ENCODE results near the gene DNAH17.

DNAH17 gene

GRCh38 chr17:78435330-78436005, 141.7 kb downstream of the DNAH17 start:
- no peak overlapping the region for H3K4me3 Mint-ChIP-seq
- H3K36me3 Mint-ChIP-seq (ENCODE audit: low read depth) = peaks cover 3% of the 10 kb centered on the region
- H3K4me1 Mint-ChIP-seq (ENCODE audit: low read depth) = peaks cover 2% of the 10 kb centered on the region
- no peaks in the 10 kb centered on the region for H3K27me3 Mint-ChIP-seq (ENCODE audit: low read depth)
- no peaks in the 10 kb centered on the region for H3K9me3 Mint-ChIP-seq
- no peak overlapping the region for H3K27ac Mint-ChIP-seq

DNA sequence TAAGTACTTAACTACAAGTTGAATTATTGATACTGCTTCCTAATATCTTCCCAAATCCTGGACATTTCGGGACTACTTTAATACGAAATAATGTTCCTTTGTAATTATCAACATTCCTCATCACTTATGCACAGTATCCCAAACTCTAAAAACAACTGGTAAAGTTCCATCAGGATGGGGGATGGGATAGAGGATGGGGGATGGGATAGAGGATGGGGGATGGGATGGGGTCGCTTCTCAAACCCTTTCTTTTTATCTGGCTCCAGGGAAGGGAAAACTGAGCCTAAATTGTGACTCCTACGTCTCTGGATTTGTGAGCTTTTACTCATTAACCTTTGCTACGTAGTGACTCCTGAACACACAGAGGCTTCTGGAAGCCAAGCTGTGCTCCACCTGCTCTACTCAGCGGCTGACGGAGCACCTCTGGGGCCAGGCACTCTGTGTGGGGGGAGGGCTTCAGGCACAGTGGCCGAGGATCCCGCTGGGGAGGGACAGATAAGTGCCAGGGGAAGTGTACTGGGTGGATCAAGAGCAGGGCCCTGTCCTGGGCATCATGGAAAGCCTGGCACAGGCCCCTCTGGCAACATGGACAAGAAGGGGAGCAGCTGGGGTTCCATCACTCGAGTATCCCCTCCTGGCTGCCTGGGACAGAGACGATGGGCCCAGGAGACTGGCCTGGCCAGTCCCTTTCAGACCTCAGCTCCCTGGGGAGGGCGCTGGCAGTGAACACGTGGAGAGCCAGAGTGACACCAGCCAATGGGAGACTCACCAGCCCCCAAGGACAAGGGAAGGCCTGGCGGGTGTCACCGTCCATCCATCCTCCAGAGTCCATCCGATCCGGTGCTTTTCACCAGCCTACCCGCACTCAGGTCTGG, 142.5 kb downstream of the DNAH17 start:
- peaks cover 7% of the 10 kb centered on the region for H3K36me3 Mint-ChIP-seq (ENCODE audit: low read depth)
- H3K4me1 Mint-ChIP-seq (ENCODE audit: low read depth) = peaks cover 2% of the 10 kb centered on the region
- no peak overlapping the region for H3K4me3 Mint-ChIP-seq
- H3K9me3 Mint-ChIP-seq = no peaks in the 10 kb centered on the region
- H3K27ac Mint-ChIP-seq = no peak overlapping the region
- no peaks in the 10 kb centered on the region for H3K27me3 Mint-ChIP-seq (ENCODE audit: low read depth)

- H3K4me3 Mint-ChIP-seq = no peak overlapping the region
- H3K9me3 Mint-ChIP-seq = no peaks in the 10 kb centered on the region
- no peak overlapping the region for H3K27ac Mint-ChIP-seq
- peaks cover 2% of the 10 kb centered on the region for H3K4me1 Mint-ChIP-seq (ENCODE audit: low read depth)
- no peaks in the 10 kb centered on the region for H3K27me3 Mint-ChIP-seq (ENCODE audit: low read depth)
- H3K36me3 Mint-ChIP-seq (ENCODE audit: low read depth) = peaks cover 10% of the 10 kb centered on the region
Observed at GRCh38 chr17:78433780-78434335, 143.3 kb downstream of the DNAH17 start.

- Mint-ChIP-seq H3K36me3 (ENCODE audit: low read depth) (peaks cover 14% of the 10 kb centered on the region), H3K4me3 (no peak overlapping the region), H3K4me1 (ENCODE audit: low read depth) (peaks cover 2% of the 10 kb centered on the region), H3K27ac (no peak overlapping the region), H3K27me3 (ENCODE audit: low read depth) (no peaks in the 10 kb centered on the region), H3K9me3 (no peaks in the 10 kb centered on the region)
Observed at GRCh38 chr17:78433013-78433727, 144.0 kb downstream of the DNAH17 start.

DNA sequence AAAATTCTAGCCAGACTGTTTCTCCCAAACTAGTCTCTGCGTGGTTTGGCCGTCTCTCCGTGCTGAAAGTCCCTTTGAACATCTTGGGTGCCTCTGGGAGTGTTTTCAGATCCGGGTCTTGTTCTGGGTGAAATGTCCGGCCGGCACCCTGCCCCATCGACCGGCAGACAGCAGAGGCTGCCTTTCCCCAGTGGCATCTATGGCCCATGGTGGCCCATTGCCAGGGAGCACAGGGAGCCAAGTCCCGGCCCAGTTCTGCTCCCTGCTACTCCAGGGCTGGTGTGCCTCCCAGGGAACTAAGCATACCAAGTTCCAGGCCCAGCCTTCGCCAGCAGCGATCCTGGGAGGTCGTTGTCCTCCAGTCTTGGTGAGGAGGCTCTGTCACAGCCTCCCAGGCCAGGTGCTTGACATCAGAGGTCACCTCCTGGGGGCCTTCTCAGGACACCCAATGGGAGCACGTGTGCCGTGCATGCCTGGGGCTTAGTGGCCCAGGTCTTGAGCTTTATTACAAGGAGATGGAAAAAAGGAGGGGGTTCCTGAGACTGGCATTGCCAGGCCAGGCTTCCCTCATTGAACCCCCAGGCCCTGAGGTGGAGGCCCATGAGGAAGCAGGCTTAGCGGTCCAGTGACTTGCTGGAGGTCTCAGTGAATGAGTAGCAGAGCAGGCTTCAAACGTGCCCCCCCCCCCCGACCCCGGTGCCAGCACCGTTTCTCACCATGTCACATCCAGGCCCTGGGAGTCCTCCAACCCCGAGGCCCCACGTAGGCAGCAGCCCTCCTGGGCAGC, 144.8 kb downstream of the DNAH17 start:
- Mint-ChIP-seq H3K9me3 (no peaks in the 10 kb centered on the region), H3K27ac (no peak overlapping the region), H3K4me1 (ENCODE audit: low read depth) (no peaks in the 10 kb centered on the region), H3K4me3 (no peak overlapping the region), H3K27me3 (ENCODE audit: low read depth) (no peaks in the 10 kb centered on the region), H3K36me3 (ENCODE audit: low read depth) (peaks cover 15% of the 10 kb centered on the region)

- H3K36me3 Mint-ChIP-seq (ENCODE audit: low read depth) = peaks cover 20% of the 10 kb centered on the region
- no peaks in the 10 kb centered on the region for H3K27me3 Mint-ChIP-seq (ENCODE audit: low read depth)
- H3K4me3 Mint-ChIP-seq = no peak overlapping the region
- no peaks in the 10 kb centered on the region for H3K4me1 Mint-ChIP-seq (ENCODE audit: low read depth)
- H3K27ac Mint-ChIP-seq = no peak overlapping the region
- no peaks in the 10 kb centered on the region for H3K9me3 Mint-ChIP-seq
Observed at GRCh38 chr17:78431692-78431958, 145.6 kb downstream of the DNAH17 start.

GRCh38 chr17:78430892-78431691, 146.1 kb downstream of the DNAH17 start:
- Mint-ChIP-seq H3K27ac (no peak overlapping the region), H3K27me3 (ENCODE audit: low read depth) (no peaks in the 10 kb centered on the region)

GRCh38 chr17:78429618-78429995, 147.6 kb downstream of the DNAH17 start:
- Mint-ChIP-seq H3K4me1 (ENCODE audit: low read depth) (no peaks in the 10 kb centered on the region), H3K36me3 (ENCODE audit: low read depth) (peaks cover 26% of the 10 kb centered on the region), H3K9me3 (no peaks in the 10 kb centered on the region), H3K27me3 (ENCODE audit: low read depth) (no peaks in the 10 kb centered on the region), H3K27ac (no peak overlapping the region), H3K4me3 (no peak overlapping the region)

More at GRCh38 chr17:78430892-78431691, 146.1 kb downstream of the DNAH17 start:
- no peak overlapping the region for H3K4me3 Mint-ChIP-seq
- H3K4me1 Mint-ChIP-seq (ENCODE audit: low read depth) = no peaks in the 10 kb centered on the region
- peaks cover 20% of the 10 kb centered on the region for H3K36me3 Mint-ChIP-seq (ENCODE audit: low read depth)
- H3K9me3 Mint-ChIP-seq = no peaks in the 10 kb centered on the region

DNA sequence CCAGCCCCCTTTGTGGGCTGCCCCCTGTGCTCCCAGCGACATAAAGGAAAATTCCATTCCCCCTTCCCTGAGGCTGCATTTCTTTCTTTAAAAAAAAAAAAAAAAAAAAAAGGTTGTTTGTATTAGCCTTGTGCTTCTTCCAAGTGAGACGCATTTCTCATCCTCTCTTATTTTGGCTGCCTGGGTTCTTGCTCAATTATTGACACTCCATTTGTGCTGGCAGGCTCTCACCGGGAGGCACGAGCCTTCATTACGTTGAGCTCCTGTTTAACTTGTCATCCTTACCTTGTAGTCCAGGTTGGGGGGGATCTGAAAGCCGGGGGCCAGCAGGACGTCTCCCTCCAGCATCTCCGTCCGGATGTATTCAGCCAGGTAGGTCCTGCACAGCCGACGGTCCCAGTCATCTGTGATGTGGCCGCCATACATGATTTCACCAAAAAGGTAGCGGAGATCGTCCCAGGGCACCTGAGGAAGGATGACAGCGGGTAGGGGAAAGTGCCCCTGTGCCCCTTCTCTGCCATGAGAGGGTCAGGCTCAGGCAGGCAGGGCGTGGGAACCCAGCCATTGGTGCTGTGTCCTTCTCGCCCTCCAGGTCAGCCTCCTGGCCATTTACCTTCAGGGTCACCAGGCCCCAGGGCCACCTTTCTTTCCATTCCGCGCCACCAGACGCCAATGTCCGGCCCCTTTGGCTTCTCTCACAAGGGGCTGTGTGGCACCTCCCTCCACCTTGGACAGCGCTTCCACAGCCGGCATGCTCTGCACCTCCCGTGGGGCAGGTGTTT, 148.2 kb downstream of the DNAH17 start:
- H3K27me3 Mint-ChIP-seq (ENCODE audit: low read depth) = no peaks in the 10 kb centered on the region
- no peaks in the 10 kb centered on the region for H3K9me3 Mint-ChIP-seq
- peaks cover 4% of the 10 kb centered on the region for H3K4me1 Mint-ChIP-seq (ENCODE audit: low read depth)
- H3K36me3 Mint-ChIP-seq (ENCODE audit: low read depth) = peaks cover 30% of the 10 kb centered on the region
- H3K4me3 Mint-ChIP-seq = no peak overlapping the region
- H3K27ac Mint-ChIP-seq = no peak overlapping the region

GRCh38 chr17:78428025-78428575, 149.1 kb downstream of the DNAH17 start:
- H3K27ac Mint-ChIP-seq = no peak overlapping the region
- peaks cover 33% of the 10 kb centered on the region for H3K36me3 Mint-ChIP-seq (ENCODE audit: low read depth)
- H3K4me3 Mint-ChIP-seq = no peak overlapping the region
- H3K27me3 Mint-ChIP-seq (ENCODE audit: low read depth) = no peaks in the 10 kb centered on the region
- no peaks in the 10 kb centered on the region for H3K9me3 Mint-ChIP-seq
- peaks cover 5% of the 10 kb centered on the region for H3K4me1 Mint-ChIP-seq (ENCODE audit: low read depth)

GRCh38 chr17:78427140-78427539, 150.1 kb downstream of the DNAH17 start:
- Mint-ChIP-seq H3K9me3 (no peaks in the 10 kb centered on the region), H3K27me3 (ENCODE audit: low read depth) (no peaks in the 10 kb centered on the region), H3K4me3 (no peak overlapping the region)

DNA sequence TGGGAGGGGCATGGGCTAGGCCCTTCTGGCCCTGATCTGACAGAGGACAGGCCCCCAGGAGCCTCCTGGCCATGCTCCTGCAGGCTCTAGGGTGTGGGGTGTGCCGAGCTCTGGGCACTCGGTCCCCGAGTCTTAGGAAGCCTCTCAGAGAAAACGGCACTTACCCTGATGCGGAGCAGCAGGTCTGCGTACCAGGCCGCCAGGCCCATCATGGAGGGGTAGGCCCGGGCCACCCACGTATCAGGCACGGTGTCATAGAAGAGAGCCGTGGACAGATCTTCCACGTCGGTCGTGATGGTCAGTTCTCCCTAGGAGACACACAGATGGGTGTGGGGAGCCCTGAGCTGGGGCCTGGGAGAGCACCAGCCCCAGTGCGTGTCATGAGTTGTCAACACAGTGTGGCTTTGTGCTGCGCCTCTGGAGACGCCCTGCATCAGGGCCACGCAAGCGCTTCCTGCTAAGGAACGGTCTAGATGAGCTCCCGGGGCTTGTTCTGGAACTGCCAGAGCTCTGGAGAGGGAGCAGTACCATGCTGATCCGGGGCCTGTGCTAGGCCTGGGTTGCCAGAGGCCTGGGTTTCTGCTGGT, 150.8 kb downstream of the DNAH17 start:
- no peak overlapping the region for H3K27ac Mint-ChIP-seq
- peaks cover 44% of the 10 kb centered on the region for H3K36me3 Mint-ChIP-seq (ENCODE audit: low read depth)
- no peak overlapping the region for H3K4me3 Mint-ChIP-seq
- H3K4me1 Mint-ChIP-seq (ENCODE audit: low read depth) = peaks cover 13% of the 10 kb centered on the region
- H3K9me3 Mint-ChIP-seq = no peaks in the 10 kb centered on the region
- H3K27me3 Mint-ChIP-seq (ENCODE audit: low read depth) = no peaks in the 10 kb centered on the region

More at GRCh38 chr17:78427140-78427539, 150.1 kb downstream of the DNAH17 start:
- H3K36me3 Mint-ChIP-seq (ENCODE audit: low read depth) = peaks cover 39% of the 10 kb centered on the region
- H3K4me1 Mint-ChIP-seq (ENCODE audit: low read depth) = peaks cover 7% of the 10 kb centered on the region
- H3K27ac Mint-ChIP-seq = peak overlapping the region; percentile 43

All from T-helper 1 cell treated with Interleukin-12 subunit alpha and Interleukin-12 subunit beta and Interleukin-4 antibody, amounts not matched to agents 30 μg/mL and 1 μg/mL, for 36 hours (primary cell).